Trophoblast cell (in vitro differentiated cells and primary cell): ENCODE results near the gene DVL2.

ENCODE experiments used
- DNase-seq, 2 donors: peaks; one replicate each; pipeline ENCODE4 v3.0.0-alpha.2; 2016
- H2AFZ ChIP-seq: 2 replicates; pipeline ENCODE4 v1.6.1; 2013; ENCODE audit warnings: low read length, moderate library complexity, mild to moderate bottlenecking; ENCODE audit not compliant: insufficient read depth, poor library complexity
- H2AK5ac ChIP-seq: 2 replicates; pipeline ENCODE4 v1.6.1; 2013; ENCODE audit warnings: mild to moderate bottlenecking, low read length
- H2BK120ac ChIP-seq: 2 replicates; pipeline ENCODE4 v1.6.1; 2013; ENCODE audit warnings: low read length, mild to moderate bottlenecking, moderate library complexity; ENCODE audit not compliant: insufficient read depth, poor library complexity
- H2BK12ac ChIP-seq: 2 replicates; pipeline ENCODE4 v1.6.1; 2013; ENCODE audit warnings: mild to moderate bottlenecking, low read length, moderate library complexity
- H2BK5ac ChIP-seq: 2 replicates; pipeline ENCODE4 v1.6.1; 2013; ENCODE audit warnings: low read length, low read depth, moderate library complexity, mild to moderate bottlenecking; ENCODE audit not compliant: poor library complexity
- H3K14ac ChIP-seq: 2 replicates; pipeline ENCODE4 v1.6.1; 2013; ENCODE audit warnings: mild to moderate bottlenecking, low read length
- H3K18ac ChIP-seq: 2 replicates; pipeline ENCODE4 v1.6.1; 2013; ENCODE audit warnings: mild to moderate bottlenecking, low read length
- H3K23ac ChIP-seq: 2 replicates; pipeline ENCODE4 v1.6.1; 2013; ENCODE audit warnings: low read length
- H3K27ac ChIP-seq: 2 replicates; pipeline ENCODE4 v1.5.1; 2013; ENCODE audit warnings: low read depth, mild to moderate bottlenecking, inconsistent platforms, low read length, moderate library complexity
- H3K27me3 ChIP-seq: 2 replicates; pipeline ENCODE4 v1.6.1; 2013; ENCODE audit warnings: inconsistent platforms, mild to moderate bottlenecking, low read length, moderate library complexity; ENCODE audit not compliant: insufficient read depth
- H3K36me3 ChIP-seq, 2 experiments: 1 replicate in 1 of 2; 2 replicates in 1 of 2; pipeline ENCODE4 v1.6.1; 2013; ENCODE audit warnings: low read length in 2 of 2, mild to moderate bottlenecking in 2 of 2, moderate library complexity in 1 of 2; ENCODE audit not compliant: insufficient read depth in 2 of 2, control insufficient read depth in 1 of 2
- H3K4ac ChIP-seq: 2 replicates; pipeline ENCODE4 v1.6.1; 2013; ENCODE audit warnings: low read depth, mild to moderate bottlenecking, low read length, moderate library complexity
- H3K4me1 ChIP-seq, 2 experiments: 1 replicate in 1 of 2; 2 replicates in 1 of 2; pipeline ENCODE4 v1.6.1; 2013; ENCODE audit warnings: low read length in 2 of 2, mild to moderate bottlenecking in 2 of 2, moderate library complexity in 1 of 2; ENCODE audit not compliant: insufficient read depth in 2 of 2, control insufficient read depth in 1 of 2
- H3K4me2 ChIP-seq: 2 replicates; pipeline ENCODE4 v1.6.1; 2013; ENCODE audit warnings: inconsistent platforms, mild to moderate bottlenecking, low read length, moderate library complexity
- H3K4me3 ChIP-seq: 2 replicates; pipeline ENCODE4 v1.5.1; 2013; ENCODE audit warnings: mild to moderate bottlenecking, low read depth, low read length, inconsistent platforms
- H3K79me1 ChIP-seq: one replicate; pipeline ENCODE4 v1.6.1; 2013; ENCODE audit warnings: low read length
- H3K79me2 ChIP-seq: 2 replicates; pipeline ENCODE4 v1.6.1; 2013; ENCODE audit warnings: low read length, mild to moderate bottlenecking; ENCODE audit not compliant: control insufficient read depth, insufficient read depth, poor library complexity
- H3K9ac ChIP-seq: 2 replicates; pipeline ENCODE4 v1.6.1; 2013; ENCODE audit warnings: mild to moderate bottlenecking, low read length
- H3K9me3 ChIP-seq: 2 replicates; pipeline ENCODE4 v1.6.1; 2013; ENCODE audit warnings: low read depth, mild to moderate bottlenecking, control low read depth, inconsistent platforms, low read length; ENCODE audit not compliant: insufficient read depth
- H4K12ac ChIP-seq: 2 replicates; pipeline ENCODE4 v1.6.1; 2013; ENCODE audit warnings: low read depth, mild to moderate bottlenecking, low read length, moderate library complexity
- H4K8ac ChIP-seq: 2 replicates; pipeline ENCODE4 v1.6.1; 2013; ENCODE audit warnings: low read depth, mild to moderate bottlenecking, low read length, moderate library complexity
- H4K91ac ChIP-seq: one replicate; pipeline ENCODE4 v1.6.1; 2013; ENCODE audit warnings: low read depth, mild to moderate bottlenecking, low read length, moderate library complexity
- WGBS: extraction: QIAGEN DNeasy Blood & Tissue Kit; methylation state at CpG from one replicate; pipeline ENCODE4 v1.1.7; 2013; ENCODE audit warnings: missing lambda C conversion rate; ENCODE audit not compliant: insufficient read length, insufficient coverage; ENCODE audit errors: extremely low coverage; 5-methylcytosine and 5-hydroxymethylcytosine counted together

Gene DVL2

GRCh38 chr17:7204828-7205461 lies 29.4 kb downstream of the DVL2 start:
- Histone ChIP-seq H3K23ac (no peak overlapping the region), H3K4me3 (peak overlapping the region; percentile 66), H3K14ac (no peak overlapping the region), H3K4ac (no peak overlapping the region), H3K27me3 (no peaks in the 10 kb centered on the region), H2BK12ac (no peak overlapping the region), H3K18ac (no peak overlapping the region), H3K79me2 (no peaks in the 10 kb centered on the region), H4K12ac (peak overlapping the region; percentile 22), H3K27ac (no peak overlapping the region), H3K79me1 (peaks cover 2% of the 10 kb centered on the region), H3K9me3 (peaks cover 4% of the 10 kb centered on the region), H2AK5ac (no peak overlapping the region), H2BK120ac (no peak overlapping the region), H2AFZ (peak overlapping the region; percentile 61), H4K8ac (peak overlapping the region; percentile 56), H3K9ac (no peak overlapping the region), H4K91ac (no peak overlapping the region), H3K4me1 (peaks cover 10 to 14% of the 10 kb centered on the region in 2 experiments), H3K4me2 (peak overlapping the region; percentile 54), H3K36me3 (peaks cover 17 to 18% of the 10 kb centered on the region in 2 experiments), H2BK5ac (no peak overlapping the region)
- peak; percentile 23 to 53 for DNase-seq
- no CpG with 5 or more reads among the region's 34 CpGs for WGBS

GRCh38 chr17:7204336-7204735 lies 30.0 kb downstream of the DVL2 start:
- H3K14ac ChIP-seq = no peak overlapping the region
- H3K79me2 ChIP-seq = no peaks in the 10 kb centered on the region
- no CpG with 5 or more reads among the region's 15 CpGs for WGBS
- no peak overlapping the region for H3K18ac ChIP-seq
- peaks cover 17 to 18% of the 10 kb centered on the region in 2 experiments for H3K36me3 ChIP-seq
- H3K4ac ChIP-seq = no peak overlapping the region
- H2AK5ac ChIP-seq = peak overlapping the region; percentile 33
- no peaks in the 10 kb centered on the region for H3K27me3 ChIP-seq
- no peak overlapping the region for H3K9ac ChIP-seq
- no peak overlapping the region for H3K27ac ChIP-seq
- H3K79me1 ChIP-seq = peaks cover 2% of the 10 kb centered on the region
- H3K4me2 ChIP-seq = peak overlapping the region; percentile 54
- no peak overlapping the region for H2AFZ ChIP-seq
- H2BK12ac ChIP-seq = no peak overlapping the region
- no peak overlapping the region for H2BK120ac ChIP-seq
- H4K91ac ChIP-seq = no peak overlapping the region
- H3K23ac ChIP-seq = no peak overlapping the region
- H4K8ac ChIP-seq = no peak overlapping the region
- peaks cover 4% of the 10 kb centered on the region for H3K9me3 ChIP-seq
- H2BK5ac ChIP-seq = no peak overlapping the region
- DNase-seq = no peak
- no peak overlapping the region for H4K12ac ChIP-seq
- peaks cover 10 to 14% of the 10 kb centered on the region in 2 experiments for H3K4me1 ChIP-seq
- no peak overlapping the region for H3K4me3 ChIP-seq

GRCh38 chr17:7203391-7203790 lies 30.9 kb downstream of the DVL2 start:
- Histone ChIP-seq H3K27ac (no peak overlapping the region), H2BK5ac (no peak overlapping the region), H4K8ac (no peak overlapping the region), H3K9me3 (peaks cover 4% of the 10 kb centered on the region), H2AK5ac (no peak overlapping the region), H3K79me2 (no peaks in the 10 kb centered on the region), H3K14ac (no peak overlapping the region), H4K91ac (no peak overlapping the region), H3K18ac (no peak overlapping the region), H3K4ac (no peak overlapping the region), H3K79me1 (peaks cover 2% of the 10 kb centered on the region), H3K4me3 (no peak overlapping the region), H2BK12ac (no peak overlapping the region), H3K27me3 (no peaks in the 10 kb centered on the region), H2BK120ac (no peak overlapping the region), H3K4me1 (peaks cover 6 to 8% of the 10 kb centered on the region in 2 experiments), H3K9ac (no peak overlapping the region), H3K36me3 (peaks cover 17 to 18% of the 10 kb centered on the region in 2 experiments), H4K12ac (no peak overlapping the region), H3K23ac (no peak overlapping the region), H3K4me2 (no peak overlapping the region), H2AFZ (no peak overlapping the region)
- WGBS = no CpG with 5 or more reads among the region's 16 CpGs
- DNase-seq = no peak

- H2AFZ ChIP-seq = no peak overlapping the region
- no CpG with 5 or more reads among the region's 22 CpGs for WGBS
These were observed 37.5 kb downstream of the DVL2 start for GRCh38 chr17:7196651-7197401.

More at GRCh38 chr17:7196651-7197401, 37.5 kb downstream of the DVL2 start:
- Histone ChIP-seq H3K9me3 (no peaks in the 10 kb centered on the region), H3K14ac (no peak overlapping the region), H2BK120ac (no peak overlapping the region), H3K23ac (no peak overlapping the region), H3K79me2 (no peaks in the 10 kb centered on the region), H4K91ac (no peak overlapping the region), H3K79me1 (no peaks in the 10 kb centered on the region), H3K27me3 (no peaks in the 10 kb centered on the region), H3K18ac (no peak overlapping the region), H3K4me3 (no peak overlapping the region), H3K36me3 (peaks cover 40 to 46% of the 10 kb centered on the region in 2 experiments), H2BK12ac (no peak overlapping the region), H3K4me1 (no peaks in the 10 kb centered on the region), H2AK5ac (no peak overlapping the region), H3K4ac (no peak overlapping the region), H4K8ac (no peak overlapping the region), H3K27ac (no peak overlapping the region), H3K9ac (no peak overlapping the region), H4K12ac (no peak overlapping the region), H2BK5ac (no peak overlapping the region), H3K4me2 (no peak overlapping the region)
- no peak for DNase-seq
